GM12873 (cell line): Measurements from ENCODE around the gene HSD11B1.

Experiments used
- TF ChIP-seq, protein P1 (sequence below): IDR thresholded peaks from 2 replicates; pipeline ENCODE4 v1.5.1; 2012; ENCODE audit warnings: low read depth, mild to moderate bottlenecking, moderate library complexity, low read length, control low read depth; ENCODE audit not compliant: insufficient read depth; ENCODE audit errors: missing control alignments

The HSD11B1 gene

GRCh38 chr1:209769171-209769904 lies 64.7 kb downstream of the HSD11B1 start:
- TF ChIP-seq, protein P1, sequence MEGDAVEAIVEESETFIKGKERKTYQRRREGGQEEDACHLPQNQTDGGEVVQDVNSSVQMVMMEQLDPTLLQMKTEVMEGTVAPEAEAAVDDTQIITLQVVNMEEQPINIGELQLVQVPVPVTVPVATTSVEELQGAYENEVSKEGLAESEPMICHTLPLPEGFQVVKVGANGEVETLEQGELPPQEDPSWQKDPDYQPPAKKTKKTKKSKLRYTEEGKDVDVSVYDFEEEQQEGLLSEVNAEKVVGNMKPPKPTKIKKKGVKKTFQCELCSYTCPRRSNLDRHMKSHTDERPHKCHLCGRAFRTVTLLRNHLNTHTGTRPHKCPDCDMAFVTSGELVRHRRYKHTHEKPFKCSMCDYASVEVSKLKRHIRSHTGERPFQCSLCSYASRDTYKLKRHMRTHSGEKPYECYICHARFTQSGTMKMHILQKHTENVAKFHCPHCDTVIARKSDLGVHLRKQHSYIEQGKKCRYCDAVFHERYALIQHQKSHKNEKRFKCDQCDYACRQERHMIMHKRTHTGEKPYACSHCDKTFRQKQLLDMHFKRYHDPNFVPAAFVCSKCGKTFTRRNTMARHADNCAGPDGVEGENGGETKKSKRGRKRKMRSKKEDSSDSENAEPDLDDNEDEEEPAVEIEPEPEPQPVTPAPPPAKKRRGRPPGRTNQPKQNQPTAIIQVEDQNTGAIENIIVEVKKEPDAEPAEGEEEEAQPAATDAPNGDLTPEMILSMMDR: no peak

GRCh38 chr1:209769971-209770370 lies 65.3 kb downstream of the HSD11B1 start:
- TF ChIP-seq, protein P1: no peak

DNA sequence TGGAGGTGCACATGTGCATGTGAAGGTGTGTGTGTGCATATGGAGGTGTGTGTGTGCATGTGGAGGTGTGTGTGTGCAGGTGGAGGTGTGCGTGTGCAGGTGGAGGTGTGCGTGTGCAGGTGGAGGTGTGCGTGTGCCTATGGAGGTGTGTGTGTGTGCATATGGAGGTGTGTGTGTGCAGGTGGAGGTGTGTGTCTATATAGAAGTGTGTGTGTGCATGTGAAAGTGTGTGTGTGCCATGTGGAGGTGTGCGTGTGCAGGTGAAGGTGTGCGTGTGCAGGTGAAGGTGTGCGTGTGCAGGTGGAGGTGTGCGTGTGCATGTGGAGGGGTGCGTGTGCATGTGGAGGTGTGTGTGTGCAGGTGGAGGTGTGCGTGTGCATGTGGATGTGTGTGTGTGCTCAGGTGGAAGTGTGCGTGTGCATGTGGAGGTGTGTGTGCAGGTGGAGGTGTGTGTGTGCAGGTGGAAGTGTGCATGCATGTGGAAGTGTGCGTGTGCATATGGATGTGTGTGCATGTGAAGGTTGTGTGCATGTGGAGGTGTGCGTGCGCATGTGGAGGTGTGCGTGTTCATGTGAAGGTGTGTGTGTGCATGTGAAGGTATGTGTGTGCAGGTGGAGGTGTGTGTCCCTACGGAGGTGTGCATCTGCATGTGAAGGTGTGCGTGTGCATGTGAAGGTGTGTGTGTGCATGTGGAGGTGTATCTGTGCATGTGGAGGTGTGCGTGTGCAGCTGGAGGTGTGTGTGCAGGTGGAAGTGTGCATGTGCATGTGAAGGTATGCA lies 66.2 kb downstream of the HSD11B1 start:
- TF ChIP-seq, protein P1: no peak

- TF ChIP-seq, protein P1: no peak
These were observed 67.5 kb downstream of the HSD11B1 start for GRCh38 chr1:209772126-209772525.

GRCh38 chr1:209774592-209774991 lies 69.9 kb downstream of the HSD11B1 start:
- TF ChIP-seq, protein P1: no peak

- TF ChIP-seq, protein P1: no peak
These were observed 71.0 kb downstream of the HSD11B1 start for GRCh38 chr1:209775678-209776077.

GRCh38 chr1:209777587-209777986 lies 72.9 kb downstream of the HSD11B1 start:
- TF ChIP-seq, protein P1: no peak
